Measurements from ENCODE around the gene LCN15. TPM values are rescaled to one million over a fixed set of nuclear protein-coding genes. Genes with fewer than 3 reads are reported as not detected.

LCN15 gene
- total and polyA plus RNA-seq, 2 of the 13 experiments (the other 11 are each of a cell fraction or from before 2014, with no cell fraction given), result 1.3 to 53.7 TPM

DNA sequence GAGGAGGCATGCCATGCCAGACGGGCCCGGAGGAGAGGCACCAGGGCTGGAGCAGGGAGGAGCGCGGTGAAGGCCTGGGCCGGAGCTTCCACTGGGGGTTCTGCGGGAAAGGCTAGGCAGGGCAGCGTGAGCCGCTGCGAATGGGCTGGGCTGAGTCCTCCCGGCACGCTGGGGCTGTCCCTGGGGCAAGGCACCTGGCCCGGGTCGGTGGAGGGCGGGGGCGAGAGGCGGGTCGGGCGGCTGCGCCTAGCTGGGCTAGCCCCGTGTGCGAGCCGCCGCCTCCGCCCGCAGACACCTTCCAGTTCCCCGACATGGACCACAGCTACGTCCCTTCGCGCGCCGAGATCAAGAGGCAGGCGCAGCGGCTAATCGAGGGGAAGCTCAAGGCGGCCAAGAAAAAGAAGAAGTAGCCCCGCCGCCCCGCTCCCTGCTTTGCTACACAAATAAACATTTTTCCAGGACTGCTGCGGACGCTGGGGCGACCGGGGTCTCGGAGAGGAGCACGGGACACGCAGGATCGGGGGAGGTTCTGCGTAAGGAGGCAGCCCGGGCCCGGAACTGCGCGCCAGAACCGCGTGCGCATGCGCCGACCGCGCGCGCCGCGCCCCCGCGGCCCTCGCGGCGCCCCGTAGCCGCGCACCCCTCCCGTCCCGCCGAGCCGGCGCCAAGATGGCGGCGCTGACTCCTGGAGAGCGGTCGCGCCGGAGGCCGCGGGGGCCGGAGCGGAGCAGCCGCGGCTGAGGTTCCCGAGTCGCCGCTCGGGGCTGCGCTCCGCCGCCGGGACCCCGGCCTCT, 43.2 kb upstream of the LCN15 start, which contains the start of gene RABL6 (continued):
- TF ChIP-seq POLR2A (IDR thresholded peaks at IDR 0.05; ENCODE audit: insufficient read depth in 1 of 2, low read depth in 2 of 2, low read length in 2 of 2) (0 out of 4 replicates have a peak, but pooled peaks of 1 of the 2 experiments have one; percentile 23), ZNF232 (CRISPR knock-in tag; IDR thresholded peaks at IDR 0.05; ENCODE audit: borderline replicate concordance) (no peak), ZNF343 (CRISPR knock-in tag; IDR thresholded peaks at IDR 0.05) (no peak), TEAD3 (CRISPR knock-in tag; optimal IDR thresholded peaks at IDR 0.05; ENCODE audit: borderline replicate concordance) (peak; percentile 25), CEBPB (IDR thresholded peaks at IDR 0.05; ENCODE audit: borderline replicate concordance, low read depth, low read length) (no peak), SOX6 (IDR thresholded peaks at IDR 0.05) (no peak), SOX6 (CRISPR knock-in tag; IDR thresholded peaks at IDR 0.05) (no peak), ZNF543 (CRISPR knock-in tag; IDR thresholded peaks at IDR 0.05) (0 out of 2 replicates have a peak, but pooled peaks have one; percentile 51), SRSF1 (optimal IDR thresholded peaks at IDR 0.05; ENCODE audit: low read depth, low read length) (no peak), ZNF30 (CRISPR knock-in tag; IDR thresholded peaks at IDR 0.05) (no peak), HNRNPLL (IDR thresholded peaks at IDR 0.05; ENCODE audit: low read depth, low read length, poor library complexity, severe bottlenecking) (peak; percentile 83), RFXAP (CRISPR knock-in tag; IDR thresholded peaks at IDR 0.05; ENCODE audit: borderline replicate concordance) (peak; percentile 46; the same call in 1 of the 2 replicates), HOXA3 (CRISPR knock-in tag; IDR thresholded peaks at IDR 0.05) (peak; percentile 58; the same call in 1 of the 2 replicates), FOXA3 (CRISPR knock-in tag; IDR thresholded peaks at IDR 0.05) (0 out of 2 replicates have a peak, but pooled peaks have one; percentile 3)
- TF ChIP-seq, protein P1, sequence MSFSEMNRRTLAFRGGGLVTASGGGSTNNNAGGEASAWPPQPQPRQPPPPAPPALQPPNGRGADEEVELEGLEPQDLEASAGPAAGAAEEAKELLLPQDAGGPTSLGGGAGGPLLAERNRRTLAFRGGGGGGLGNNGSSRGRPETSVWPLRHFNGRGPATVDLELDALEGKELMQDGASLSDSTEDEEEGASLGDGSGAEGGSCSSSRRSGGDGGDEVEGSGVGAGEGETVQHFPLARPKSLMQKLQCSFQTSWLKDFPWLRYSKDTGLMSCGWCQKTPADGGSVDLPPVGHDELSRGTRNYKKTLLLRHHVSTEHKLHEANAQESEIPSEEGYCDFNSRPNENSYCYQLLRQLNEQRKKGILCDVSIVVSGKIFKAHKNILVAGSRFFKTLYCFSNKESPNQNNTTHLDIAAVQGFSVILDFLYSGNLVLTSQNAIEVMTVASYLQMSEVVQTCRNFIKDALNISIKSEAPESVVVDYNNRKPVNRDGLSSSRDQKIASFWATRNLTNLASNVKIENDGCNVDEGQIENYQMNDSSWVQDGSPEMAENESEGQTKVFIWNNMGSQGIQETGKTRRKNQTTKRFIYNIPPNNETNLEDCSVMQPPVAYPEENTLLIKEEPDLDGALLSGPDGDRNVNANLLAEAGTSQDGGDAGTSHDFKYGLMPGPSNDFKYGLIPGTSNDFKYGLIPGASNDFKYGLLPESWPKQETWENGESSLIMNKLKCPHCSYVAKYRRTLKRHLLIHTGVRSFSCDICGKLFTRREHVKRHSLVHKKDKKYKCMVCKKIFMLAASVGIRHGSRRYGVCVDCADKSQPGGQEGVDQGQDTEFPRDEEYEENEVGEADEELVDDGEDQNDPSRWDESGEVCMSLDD (CRISPR knock-in tag; IDR thresholded peaks at IDR 0.05; ENCODE audit: borderline replicate concordance), result no peak
- TF ChIP-seq, protein P2, sequence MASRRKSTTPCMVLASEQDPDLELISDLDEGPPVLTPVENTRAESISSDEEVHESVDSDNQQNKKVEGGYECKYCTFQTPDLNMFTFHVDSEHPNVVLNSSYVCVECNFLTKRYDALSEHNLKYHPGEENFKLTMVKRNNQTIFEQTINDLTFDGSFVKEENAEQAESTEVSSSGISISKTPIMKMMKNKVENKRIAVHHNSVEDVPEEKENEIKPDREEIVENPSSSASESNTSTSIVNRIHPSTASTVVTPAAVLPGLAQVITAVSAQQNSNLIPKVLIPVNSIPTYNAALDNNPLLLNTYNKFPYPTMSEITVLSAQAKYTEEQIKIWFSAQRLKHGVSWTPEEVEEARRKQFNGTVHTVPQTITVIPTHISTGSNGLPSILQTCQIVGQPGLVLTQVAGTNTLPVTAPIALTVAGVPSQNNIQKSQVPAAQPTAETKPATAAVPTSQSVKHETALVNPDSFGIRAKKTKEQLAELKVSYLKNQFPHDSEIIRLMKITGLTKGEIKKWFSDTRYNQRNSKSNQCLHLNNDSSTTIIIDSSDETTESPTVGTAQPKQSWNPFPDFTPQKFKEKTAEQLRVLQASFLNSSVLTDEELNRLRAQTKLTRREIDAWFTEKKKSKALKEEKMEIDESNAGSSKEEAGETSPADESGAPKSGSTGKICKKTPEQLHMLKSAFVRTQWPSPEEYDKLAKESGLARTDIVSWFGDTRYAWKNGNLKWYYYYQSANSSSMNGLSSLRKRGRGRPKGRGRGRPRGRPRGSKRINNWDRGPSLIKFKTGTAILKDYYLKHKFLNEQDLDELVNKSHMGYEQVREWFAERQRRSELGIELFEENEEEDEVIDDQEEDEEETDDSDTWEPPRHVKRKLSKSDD (CRISPR knock-in tag; IDR thresholded peaks at IDR 0.05; ENCODE audit: low read depth), result no peak
- TF ChIP-seq, protein P3, sequence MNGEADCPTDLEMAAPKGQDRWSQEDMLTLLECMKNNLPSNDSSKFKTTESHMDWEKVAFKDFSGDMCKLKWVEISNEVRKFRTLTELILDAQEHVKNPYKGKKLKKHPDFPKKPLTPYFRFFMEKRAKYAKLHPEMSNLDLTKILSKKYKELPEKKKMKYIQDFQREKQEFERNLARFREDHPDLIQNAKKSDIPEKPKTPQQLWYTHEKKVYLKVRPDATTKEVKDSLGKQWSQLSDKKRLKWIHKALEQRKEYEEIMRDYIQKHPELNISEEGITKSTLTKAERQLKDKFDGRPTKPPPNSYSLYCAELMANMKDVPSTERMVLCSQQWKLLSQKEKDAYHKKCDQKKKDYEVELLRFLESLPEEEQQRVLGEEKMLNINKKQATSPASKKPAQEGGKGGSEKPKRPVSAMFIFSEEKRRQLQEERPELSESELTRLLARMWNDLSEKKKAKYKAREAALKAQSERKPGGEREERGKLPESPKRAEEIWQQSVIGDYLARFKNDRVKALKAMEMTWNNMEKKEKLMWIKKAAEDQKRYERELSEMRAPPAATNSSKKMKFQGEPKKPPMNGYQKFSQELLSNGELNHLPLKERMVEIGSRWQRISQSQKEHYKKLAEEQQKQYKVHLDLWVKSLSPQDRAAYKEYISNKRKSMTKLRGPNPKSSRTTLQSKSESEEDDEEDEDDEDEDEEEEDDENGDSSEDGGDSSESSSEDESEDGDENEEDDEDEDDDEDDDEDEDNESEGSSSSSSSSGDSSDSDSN (CRISPR knock-in tag; IDR thresholded peaks at IDR 0.05), result no peak
